ENCODE measurements around the gene TTYH3. TPM values are rescaled to one million over a fixed set of nuclear protein-coding genes. Genes with fewer than 3 reads are reported as not detected.
A peak's percentile ranks its signal among the peaks of the same experiment; 100 is the strongest.

The TTYH3 gene
- total RNA-seq, 1 donor from 2014 or later: 33.9 TPM

GRCh38 chr7:2665359-2665791 is 33.6 kb downstream of the TTYH3 start:
- Histone ChIP-seq H3K4me1 (peaks cover 24% of the 10 kb centered on the region), H3K9me3 (no peaks in the 10 kb centered on the region), H3K4me3 (no peak overlapping the region), H3K36me3 (no peaks in the 10 kb centered on the region), H3K27me3 (no peaks in the 10 kb centered on the region), H3K27ac (no peak overlapping the region)
- DNase-seq (ENCODE audit: extremely low spot score in 2 of 2): no peak
- intact Hi-C loops (cut with DNase I): no loop called here
- TF ChIP-seq CTCF (IDR thresholded peaks at IDR 0.05): no peak
- no peak for TF ChIP-seq POLR2AphosphoS5 (IDR thresholded peaks at IDR 0.05; ENCODE audit: insufficient read depth in 1 of 2, low read depth in 1 of 2)
- no peak for TF ChIP-seq POLR2A (IDR thresholded peaks at IDR 0.05)

- no peak for DNase-seq (ENCODE audit: extremely low spot score in 2 of 2)
- H3K27me3 ChIP-seq: no peaks in the 10 kb centered on the region
- H3K4me1 ChIP-seq: peaks cover 30% of the 10 kb centered on the region
- H3K9me3 ChIP-seq: no peaks in the 10 kb centered on the region
- intact Hi-C loops (cut with DNase I): no loop called here
- TF ChIP-seq CTCF (IDR thresholded peaks at IDR 0.05): no peak
- no peak for TF ChIP-seq POLR2A (IDR thresholded peaks at IDR 0.05)
- no peak for TF ChIP-seq POLR2AphosphoS5 (IDR thresholded peaks at IDR 0.05; ENCODE audit: insufficient read depth in 1 of 2, low read depth in 1 of 2)
- no peaks in the 10 kb centered on the region for H3K36me3 ChIP-seq
- H3K27ac ChIP-seq: no peak overlapping the region
- no peak overlapping the region for H3K4me3 ChIP-seq
Measured at GRCh38 chr7:2666155-2666554, 34.4 kb downstream of the TTYH3 start.

- no peaks in the 10 kb centered on the region for H3K27me3 ChIP-seq
- H3K4me3 ChIP-seq: no peak overlapping the region
- no peak overlapping the region for H3K27ac ChIP-seq
- peaks cover 32% of the 10 kb centered on the region for H3K4me1 ChIP-seq
- H3K9me3 ChIP-seq: no peaks in the 10 kb centered on the region
- no peak for DNase-seq (ENCODE audit: extremely low spot score in 2 of 2)
- no peaks in the 10 kb centered on the region for H3K36me3 ChIP-seq
- TF ChIP-seq POLR2A (IDR thresholded peaks at IDR 0.05) (no peak), POLR2AphosphoS5 (IDR thresholded peaks at IDR 0.05; ENCODE audit: insufficient read depth in 1 of 2, low read depth in 1 of 2) (no peak)
- intact Hi-C loops (cut with DNase I): no loop called here
Measured at GRCh38 chr7:2666588-2667250, 34.9 kb downstream of the TTYH3 start.

- H3K36me3 ChIP-seq: no peaks in the 10 kb centered on the region
- TF ChIP-seq CTCF (IDR thresholded peaks at IDR 0.05) (no peak), POLR2A (IDR thresholded peaks at IDR 0.05) (no peak), POLR2AphosphoS5 (IDR thresholded peaks at IDR 0.05; ENCODE audit: insufficient read depth in 1 of 2, low read depth in 1 of 2) (no peak)
- peaks cover 25% of the 10 kb centered on the region for H3K4me1 ChIP-seq
- H3K27ac ChIP-seq: no peak overlapping the region
- H3K9me3 ChIP-seq: no peaks in the 10 kb centered on the region
- no peaks in the 10 kb centered on the region for H3K27me3 ChIP-seq
- no peak for DNase-seq (ENCODE audit: extremely low spot score in 2 of 2)
- intact Hi-C loops (cut with DNase I): no loop called here
- H3K4me3 ChIP-seq: no peak overlapping the region
Measured at GRCh38 chr7:2667843-2668242, 36.1 kb downstream of the TTYH3 start.

GRCh38 chr7:2668401-2668800 is 36.6 kb downstream of the TTYH3 start:
- Histone ChIP-seq H3K27ac (no peak overlapping the region), H3K4me1 (peaks cover 19% of the 10 kb centered on the region), H3K9me3 (no peaks in the 10 kb centered on the region), H3K27me3 (no peaks in the 10 kb centered on the region), H3K36me3 (no peaks in the 10 kb centered on the region), H3K4me3 (no peak overlapping the region)
- intact Hi-C loops (cut with DNase I): no loop called here
- DNase-seq (ENCODE audit: extremely low spot score in 2 of 2): no peak
- TF ChIP-seq POLR2AphosphoS5 (IDR thresholded peaks at IDR 0.05; ENCODE audit: insufficient read depth in 1 of 2, low read depth in 1 of 2) (peak in 1 of 2 donors; percentile 38), POLR2A (IDR thresholded peaks at IDR 0.05) (no peak)

GRCh38 chr7:2670171-2670570 is 38.4 kb downstream of the TTYH3 start:
- no peaks in the 10 kb centered on the region for H3K9me3 ChIP-seq
- H3K4me3 ChIP-seq: no peak overlapping the region
- DNase-seq (ENCODE audit: extremely low spot score in 2 of 2): no peak
- H3K27me3 ChIP-seq: no peaks in the 10 kb centered on the region
- intact Hi-C loops (cut with DNase I): no loop called here
- no peak overlapping the region for H3K27ac ChIP-seq
- peaks cover 8% of the 10 kb centered on the region for H3K4me1 ChIP-seq
- no peaks in the 10 kb centered on the region for H3K36me3 ChIP-seq
- TF ChIP-seq CTCF (IDR thresholded peaks at IDR 0.05) (no peak), POLR2AphosphoS5 (IDR thresholded peaks at IDR 0.05; ENCODE audit: insufficient read depth in 1 of 2, low read depth in 1 of 2) (no peak), POLR2A (IDR thresholded peaks at IDR 0.05) (no peak)

Measured in vagina (tissue), 2 donors.